HG03442 (cell line): ENCODE data around the gene CLSTN2.

Experiments used
- ATAC-seq: cut with Tn5 transposase; IDR thresholded peaks from one replicate; pipeline ENCODE4 v1.9.1; 2021; ENCODE audit warnings: mild to moderate bottlenecking, moderate library complexity; ENCODE audit not compliant: unreplicated experiment

Gene CLSTN2

DNA sequence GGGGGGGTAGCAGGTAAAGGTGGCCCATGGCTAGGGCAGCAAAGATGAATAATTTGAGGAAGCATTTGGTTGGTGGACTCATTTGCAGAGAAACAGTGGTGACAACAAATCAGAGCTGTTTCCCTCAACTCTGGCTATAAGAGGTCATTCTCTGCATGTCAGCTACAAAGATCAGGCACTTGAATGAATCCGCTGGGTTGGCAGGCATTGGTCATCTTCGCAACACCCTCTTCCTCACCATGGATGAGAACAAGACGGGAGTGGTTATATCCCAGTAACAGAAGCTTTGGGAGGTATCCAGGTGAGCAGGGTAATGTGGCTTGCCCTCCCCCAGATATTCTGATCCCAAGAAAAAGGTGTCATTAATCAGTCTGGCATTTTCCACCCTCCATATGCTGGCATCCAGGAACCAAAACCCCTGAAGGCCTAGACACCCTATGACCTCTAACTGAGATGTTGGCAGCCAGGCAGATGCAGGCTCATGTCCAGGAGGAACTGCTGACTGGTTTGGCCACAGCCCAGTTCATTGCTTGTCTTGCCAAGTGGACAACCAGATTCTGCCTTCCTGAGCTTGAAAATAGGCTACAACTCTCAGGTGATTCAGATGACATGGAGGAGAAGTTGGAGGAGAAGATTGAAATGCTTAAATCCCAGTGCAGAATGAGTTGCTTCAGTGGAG is 634.0 kb downstream of the CLSTN2 start:
- ATAC-seq, result no peak

DNA sequence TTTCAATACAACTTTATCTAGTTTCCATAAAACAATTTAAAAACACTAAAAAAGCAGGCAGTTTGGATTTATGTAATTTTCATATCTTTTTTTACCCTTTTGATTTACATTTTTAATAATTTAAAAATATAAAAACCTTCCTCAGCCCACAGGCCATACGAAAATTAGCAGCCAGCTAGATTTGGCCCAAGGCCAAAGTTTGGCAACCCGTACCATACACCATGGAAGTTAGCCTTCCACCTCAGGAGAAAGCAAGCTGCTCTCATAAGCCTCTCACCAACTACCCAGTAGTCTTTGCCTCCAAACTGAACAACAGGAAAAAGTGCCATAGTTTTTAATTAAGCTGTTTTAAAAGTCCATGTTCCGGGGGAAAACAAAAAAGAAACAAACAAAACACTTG is 635.6 kb downstream of the CLSTN2 start:
- no peak for ATAC-seq

DNA sequence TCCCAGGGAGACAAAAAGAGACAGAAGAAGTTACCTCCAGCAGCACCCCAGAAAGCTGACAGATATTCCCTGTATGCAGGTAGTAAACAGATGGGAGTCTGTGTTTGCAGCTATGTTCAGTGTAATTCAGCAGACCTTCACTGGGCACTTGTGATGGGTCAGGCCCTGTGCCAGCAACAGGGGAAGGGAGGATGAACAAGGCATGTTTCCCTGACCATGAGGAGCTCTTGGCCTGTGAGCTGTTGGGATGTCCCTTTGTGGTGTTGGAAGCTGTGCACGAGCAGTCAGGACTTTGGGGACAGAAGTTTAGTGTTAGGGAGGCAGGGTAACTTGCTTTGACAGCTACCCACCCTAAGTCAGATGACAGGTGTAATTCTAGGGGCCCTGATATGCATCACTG is 636.9 kb downstream of the CLSTN2 start:
- no peak for ATAC-seq

DNA sequence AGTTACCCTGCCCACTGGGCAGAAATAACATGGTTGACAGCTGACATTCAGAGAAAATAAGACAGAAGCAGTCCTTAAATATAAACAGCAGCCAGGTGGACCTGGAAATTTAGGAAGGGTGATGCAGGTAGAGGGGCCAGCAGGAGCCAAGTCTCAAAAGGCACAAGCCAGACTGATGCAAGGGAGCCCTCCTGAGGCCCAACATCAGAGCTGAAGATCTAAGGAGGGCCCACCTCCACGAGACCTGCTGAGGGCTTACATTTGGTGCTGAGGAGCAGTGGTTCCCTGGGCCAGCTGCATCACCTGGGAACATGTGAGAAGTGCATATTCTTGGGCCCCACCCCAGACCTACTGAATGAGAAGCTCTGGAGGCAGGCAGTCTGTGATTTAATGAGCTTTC is 637.3 kb downstream of the CLSTN2 start:
- ATAC-seq, result no peak

DNA sequence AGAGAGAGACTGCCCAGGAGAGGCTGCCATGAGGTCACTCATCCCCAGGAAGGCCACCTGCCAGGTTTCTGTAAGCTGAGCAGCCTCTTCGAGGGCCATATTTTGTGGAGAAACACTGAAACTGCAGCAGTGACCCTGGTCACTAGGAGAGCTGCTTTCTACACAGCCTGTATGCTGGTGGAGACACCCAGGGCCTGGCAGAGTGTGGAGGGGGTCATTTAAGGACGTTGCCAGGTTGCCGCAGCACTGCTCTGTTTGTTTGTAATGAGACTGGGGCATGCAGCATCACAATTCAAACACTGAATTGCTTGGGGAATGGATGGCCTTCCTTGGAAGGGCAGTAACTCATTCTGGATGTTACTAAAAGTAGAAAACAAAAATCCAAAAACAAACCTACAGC is 638.0 kb downstream of the CLSTN2 start:
- no peak for ATAC-seq

DNA sequence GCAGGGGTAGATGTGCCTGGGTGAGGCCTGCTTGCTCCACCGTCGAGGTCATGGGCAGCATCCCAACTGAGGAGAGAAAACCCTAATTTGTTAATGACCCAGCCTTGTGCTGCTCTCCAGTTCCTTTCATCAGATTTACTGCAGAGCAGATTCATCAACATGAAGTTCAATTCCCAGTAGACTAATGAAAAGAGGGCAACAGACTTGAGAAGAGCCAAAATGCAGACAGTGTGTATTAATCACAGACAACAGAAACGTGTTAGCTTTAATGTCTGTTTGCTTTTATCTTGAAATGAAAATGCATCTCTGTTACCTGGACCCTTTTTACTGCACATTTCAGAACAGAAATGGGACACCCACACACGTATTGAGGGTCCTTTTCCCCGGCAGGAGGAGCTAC is 639.4 kb downstream of the CLSTN2 start:
- no peak for ATAC-seq

DNA sequence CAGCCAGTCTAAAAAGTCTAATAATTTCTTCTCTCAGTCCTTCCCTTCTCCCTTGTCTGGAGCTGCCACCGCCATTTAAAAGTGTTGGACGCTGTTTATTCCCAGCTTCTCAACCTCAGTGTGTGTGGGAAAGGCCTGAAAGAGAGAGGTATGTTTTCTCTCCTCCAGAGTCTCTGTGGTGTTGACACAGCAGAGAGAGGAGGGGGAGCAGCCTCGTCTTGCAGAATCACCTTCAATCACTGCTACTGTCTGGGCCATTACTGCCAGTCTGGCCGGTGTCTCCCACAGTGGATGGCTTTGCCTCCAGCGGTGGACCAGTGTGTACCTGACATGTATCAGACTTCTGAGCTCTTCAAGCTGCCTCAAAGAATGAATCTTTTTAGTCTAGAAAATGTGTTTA is 641.5 kb downstream of the CLSTN2 start:
- no peak for ATAC-seq

DNA sequence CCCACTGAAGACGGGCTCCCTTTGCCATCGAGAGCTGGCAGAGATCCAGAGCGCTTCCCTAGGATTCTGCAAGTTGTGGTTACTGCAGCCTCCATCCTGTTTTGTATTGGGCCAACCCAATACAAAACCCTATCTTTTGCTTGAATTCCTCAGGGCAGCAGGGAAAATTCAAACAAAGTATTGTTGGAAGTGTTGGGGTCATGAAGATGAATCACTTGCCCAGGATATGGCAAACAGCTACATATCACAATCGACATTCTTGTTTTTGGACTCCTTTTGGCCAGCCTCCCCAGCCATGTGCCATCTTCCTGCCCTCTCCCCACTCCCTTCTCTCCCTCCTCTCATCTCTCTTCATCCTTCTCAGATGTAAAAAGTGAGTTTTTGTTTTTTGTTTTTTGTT is 642.9 kb downstream of the CLSTN2 start:
- no peak for ATAC-seq

DNA sequence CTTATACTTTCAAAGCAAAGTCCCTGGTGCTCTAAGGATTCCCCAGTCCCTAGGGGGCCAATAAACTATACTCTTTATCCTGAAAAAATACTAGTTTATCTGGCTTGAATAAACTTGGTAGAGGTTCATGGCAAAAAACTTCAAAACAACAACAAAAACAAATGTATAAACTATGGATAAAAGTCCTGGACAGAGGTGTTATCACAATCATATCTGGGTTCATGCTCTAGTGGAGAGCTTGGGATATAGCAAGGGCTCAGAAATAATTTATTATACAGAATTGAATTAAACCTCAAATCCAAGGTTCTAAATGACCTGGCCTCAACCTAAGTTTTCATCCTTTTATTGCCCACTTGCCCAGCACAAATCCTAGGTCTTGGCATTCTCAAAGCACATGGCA is 644.3 kb downstream of the CLSTN2 start:
- ATAC-seq, result no peak

DNA sequence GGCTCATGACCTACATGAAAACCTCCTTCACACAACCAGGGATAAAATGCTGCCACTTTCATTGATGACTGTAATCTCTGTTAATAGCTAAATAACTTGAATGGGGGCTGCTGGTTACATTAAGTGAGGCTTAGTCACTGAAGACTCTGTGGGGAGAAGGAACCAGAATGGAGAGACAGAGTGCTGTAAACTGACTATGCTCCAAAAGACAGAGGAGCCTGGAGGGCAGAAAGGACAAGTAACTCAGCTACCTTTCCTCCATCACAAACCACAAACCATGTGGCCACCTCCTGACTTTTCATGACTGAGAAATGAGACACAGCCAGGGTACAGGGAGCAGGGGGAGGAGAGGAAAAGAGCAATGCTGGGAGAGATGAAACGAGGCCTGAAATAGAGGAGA is 645.8 kb downstream of the CLSTN2 start:
- ATAC-seq, result no peak

DNA sequence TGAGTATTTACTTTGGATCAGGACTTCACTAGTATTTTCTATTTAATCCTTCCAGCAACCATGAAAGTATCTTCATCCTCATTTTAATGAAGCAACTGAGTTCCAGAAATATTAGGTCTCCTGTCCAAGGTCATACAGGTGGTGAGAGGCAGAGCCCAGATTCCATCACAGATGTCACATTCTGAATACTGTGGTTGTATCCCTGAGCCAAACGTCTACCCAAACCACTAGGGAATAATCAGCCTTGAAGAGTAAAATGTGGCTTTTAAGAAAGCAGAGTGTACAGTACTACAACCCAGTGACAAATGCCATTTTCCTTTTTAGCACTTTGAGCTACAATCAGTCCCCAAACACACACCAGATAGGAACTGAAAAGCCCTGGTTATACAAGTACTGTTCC is 649.6 kb downstream of the CLSTN2 start:
- no peak for ATAC-seq

DNA sequence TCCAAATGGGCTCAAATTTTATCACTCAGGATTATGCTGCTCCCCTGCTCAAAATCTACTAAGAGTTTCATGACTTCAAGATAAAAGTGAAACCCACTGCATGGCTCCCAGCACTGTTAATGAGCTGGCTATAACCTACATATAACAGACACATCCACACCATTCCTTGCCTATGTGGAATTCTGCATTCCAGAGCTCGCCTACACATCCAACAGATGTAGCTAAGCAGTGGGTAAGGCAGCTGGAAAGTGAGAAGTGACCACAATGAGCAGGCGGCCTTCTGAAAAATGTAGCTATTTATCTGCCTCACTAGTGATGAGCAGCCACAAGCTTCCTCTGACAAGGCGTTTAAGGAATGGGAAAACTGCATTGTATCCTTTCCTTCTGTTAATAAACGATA is 650.8 kb downstream of the CLSTN2 start:
- no peak for ATAC-seq

DNA sequence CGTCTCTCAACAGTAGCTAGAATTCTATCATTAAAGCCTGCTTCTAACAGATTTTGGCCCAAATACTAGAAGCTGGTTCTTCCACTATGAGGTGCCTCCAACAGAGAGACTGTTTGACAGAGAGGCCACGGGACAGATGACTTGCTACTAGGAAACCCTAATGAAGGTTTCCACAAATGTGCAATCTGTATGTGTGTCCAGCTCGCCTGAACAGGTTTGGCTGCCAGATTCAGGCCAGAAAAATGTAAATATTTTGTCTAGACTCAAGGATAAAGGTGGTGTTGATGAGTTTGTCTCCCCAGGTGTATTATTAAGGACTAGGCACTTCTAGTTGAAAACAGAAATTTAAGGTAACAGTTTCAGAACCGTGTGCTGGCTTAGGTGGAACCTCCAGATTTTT is 651.3 kb downstream of the CLSTN2 start:
- no peak for ATAC-seq

DNA sequence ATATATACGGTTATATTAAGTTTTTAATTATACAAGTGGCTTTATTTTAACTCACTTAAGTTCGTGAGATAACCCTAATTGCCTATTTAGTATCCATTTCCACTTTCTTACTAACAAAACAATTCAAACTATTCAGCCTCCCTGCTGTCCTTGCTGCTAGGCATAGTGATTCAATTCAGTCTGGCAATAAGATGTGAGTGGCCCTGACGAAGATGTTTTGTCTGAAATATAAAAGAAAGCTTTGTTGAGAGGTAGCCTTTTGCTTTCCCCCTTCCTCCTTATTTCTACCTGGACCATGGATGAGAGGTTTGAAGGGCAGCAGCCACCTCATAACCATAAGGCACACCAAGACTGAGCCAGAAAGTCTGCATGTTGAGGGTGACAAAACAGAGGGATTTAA is 653.6 kb downstream of the CLSTN2 start:
- no peak for ATAC-seq

DNA sequence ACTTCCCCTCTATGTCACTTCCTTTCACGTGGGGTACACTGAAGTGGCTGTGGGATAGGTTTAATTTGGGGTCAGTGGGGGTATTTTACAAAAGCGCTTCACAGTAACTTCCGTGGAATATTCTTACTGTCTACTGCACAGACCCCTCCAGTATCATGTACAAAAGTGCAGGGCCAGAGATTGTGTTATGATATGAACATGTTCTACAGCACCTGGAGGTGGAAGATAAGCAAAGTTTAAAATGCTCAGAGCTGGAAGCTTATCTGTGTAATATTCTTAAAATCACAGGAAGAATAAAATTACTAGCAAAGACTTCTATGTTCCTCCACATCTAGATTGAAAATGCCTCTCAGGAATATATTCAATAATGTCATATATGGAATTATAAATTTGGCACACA is 658.8 kb downstream of the CLSTN2 start:
- ATAC-seq, result no peak

DNA sequence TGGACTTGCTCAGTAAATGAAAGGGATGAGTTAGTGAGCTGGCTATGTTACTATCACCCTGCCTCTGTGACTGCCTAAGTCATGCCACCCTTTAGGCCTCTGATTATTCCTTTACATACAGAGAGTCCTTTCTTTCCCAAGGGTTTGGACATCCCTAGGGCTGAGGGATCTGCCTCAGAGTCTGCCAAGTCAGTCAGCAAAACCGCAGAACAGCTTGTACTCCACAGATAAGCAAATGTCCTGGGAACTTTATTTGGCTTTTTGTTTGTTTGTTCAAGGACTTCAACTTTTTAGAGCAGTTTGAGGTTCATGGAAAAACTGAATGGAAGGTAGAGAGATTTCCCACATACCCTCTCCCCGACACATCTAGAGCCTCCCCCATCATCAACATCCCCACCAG is 660.3 kb downstream of the CLSTN2 start:
- no peak for ATAC-seq

DNA sequence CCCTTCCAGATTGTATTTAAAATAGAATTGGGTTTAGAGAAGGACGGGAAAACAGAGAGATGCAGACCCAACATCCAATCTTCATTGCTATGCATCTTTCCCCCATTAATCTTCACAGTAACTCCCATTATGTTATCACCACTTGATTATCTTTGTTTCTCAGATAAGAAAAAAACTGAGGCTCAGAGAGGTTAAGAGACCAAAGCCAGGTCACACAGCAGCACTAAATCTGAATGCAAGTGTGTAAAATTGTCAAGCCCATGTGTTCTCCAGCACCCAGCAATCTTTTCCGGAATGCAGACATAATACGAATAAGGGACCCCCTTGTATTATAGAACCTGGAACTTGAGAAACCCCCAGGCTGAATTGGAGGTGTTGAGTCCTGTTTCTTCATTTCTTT is 662.4 kb downstream of the CLSTN2 start:
- no peak for ATAC-seq

DNA sequence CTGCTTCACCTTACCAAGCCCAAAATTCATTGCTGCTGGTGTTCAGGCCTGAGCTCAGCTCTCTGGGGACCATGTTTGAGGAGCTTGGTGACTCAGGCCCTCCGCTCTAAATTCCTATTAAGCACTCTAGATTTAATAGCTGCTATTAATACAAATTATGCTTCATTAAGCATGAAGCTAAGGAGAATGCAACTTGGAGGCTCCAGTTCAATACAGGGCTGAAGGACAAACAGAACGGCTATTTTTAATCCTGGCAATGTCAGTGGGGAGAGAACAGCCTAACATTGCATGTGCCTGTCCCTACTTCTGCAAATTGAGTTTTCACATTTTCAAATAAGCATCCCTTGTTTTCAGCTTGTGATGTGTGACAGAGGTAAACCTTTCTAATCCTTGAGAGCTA is 662.8 kb downstream of the CLSTN2 start:
- ATAC-seq, result no peak

DNA sequence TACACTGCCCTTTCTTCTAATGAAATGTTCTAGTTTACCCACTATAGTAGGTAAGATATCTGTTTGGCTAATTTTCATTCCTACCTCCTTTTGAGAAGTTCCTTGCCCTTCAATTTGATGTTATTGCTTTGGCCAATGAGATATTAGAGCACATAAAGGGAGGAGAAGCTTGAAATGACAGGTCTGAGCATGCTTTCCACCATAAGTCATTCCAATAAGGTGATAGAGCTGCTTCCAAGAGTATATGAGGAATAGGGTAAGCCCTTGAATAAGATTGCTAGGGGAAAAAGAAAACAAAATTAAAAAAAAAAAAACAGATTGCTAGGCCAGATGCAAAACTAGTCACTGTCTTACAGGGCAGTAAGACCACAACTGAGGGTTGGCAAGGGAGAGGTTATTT is 664.0 kb downstream of the CLSTN2 start:
- ATAC-seq, result no peak

DNA sequence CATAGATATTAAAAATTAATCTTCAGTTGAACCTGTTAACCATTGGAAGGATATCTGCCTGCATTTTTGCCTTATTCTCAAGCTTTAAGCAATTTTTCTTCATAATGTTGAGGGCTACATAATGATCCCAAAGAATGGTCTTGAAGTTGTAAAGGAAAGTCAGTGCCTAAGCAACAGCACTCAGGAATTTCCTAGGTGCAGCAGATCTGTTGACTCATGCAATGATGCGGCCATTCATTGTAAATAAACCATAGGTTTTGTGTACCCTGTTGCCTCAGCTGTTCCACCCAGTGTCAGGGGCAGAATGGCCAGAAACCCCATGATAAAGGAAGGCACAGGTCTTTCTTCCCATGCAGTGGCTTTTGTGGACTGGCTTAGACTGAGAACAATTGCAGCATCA is 664.5 kb downstream of the CLSTN2 start:
- ATAC-seq, result no peak

DNA sequence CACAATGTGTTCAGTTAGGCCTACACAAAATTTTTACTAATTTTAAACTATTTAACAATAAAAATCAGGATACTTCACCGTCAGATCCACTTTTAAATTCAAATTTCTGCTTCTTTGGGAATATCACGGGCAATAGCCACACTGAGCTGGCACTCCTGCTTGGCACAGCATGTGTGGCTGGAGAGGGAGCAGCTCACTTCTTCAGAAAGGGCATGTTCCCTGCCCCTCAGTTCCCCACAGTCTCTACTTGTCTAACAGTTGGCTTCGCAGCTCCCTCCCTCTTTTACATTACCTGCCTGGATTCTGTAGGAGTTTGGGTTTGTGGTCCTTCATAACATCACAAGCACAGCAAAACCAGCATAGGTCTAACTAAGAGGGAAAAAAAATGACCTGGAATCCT is 666.9 kb downstream of the CLSTN2 start:
- no peak for ATAC-seq

DNA sequence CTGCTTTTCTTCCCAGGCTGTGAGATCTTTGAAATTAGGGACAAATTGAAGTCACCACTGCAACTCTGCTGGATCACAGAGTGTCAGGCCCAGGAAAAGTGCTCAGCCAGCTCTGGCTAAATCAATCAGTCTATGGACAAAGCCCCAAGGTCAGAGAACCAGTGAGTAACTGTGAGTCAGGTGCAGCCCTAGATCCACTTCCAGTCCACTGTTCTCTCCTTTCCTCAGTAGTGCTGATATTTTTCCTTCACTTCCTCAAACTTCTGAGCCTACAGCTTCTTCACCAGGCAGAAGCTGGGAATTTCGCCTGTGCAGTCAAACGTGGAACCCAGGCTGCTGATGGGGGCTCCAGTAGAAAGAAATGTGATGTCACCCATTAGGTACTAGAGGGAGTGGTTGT is 667.8 kb downstream of the CLSTN2 start:
- ATAC-seq, result no peak

DNA sequence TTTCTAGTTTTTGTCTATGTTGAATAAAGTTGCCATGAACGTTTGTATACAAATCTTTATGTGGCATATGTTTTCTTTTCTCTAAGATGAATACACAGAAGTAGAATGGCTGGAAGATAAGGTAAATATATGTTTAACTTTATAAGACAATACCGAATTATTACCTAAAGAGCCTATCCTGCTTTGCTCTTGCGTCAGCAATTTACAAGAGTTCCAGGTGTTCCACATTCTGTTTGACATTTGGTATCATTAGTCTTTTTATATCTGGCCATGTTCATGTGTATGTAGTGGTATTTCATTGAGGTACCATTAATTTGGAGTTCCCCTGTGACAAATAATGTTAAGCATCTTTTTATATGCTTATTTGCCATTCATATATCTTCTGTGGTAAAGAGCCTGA is 668.8 kb downstream of the CLSTN2 start:
- ATAC-seq, result no peak

DNA sequence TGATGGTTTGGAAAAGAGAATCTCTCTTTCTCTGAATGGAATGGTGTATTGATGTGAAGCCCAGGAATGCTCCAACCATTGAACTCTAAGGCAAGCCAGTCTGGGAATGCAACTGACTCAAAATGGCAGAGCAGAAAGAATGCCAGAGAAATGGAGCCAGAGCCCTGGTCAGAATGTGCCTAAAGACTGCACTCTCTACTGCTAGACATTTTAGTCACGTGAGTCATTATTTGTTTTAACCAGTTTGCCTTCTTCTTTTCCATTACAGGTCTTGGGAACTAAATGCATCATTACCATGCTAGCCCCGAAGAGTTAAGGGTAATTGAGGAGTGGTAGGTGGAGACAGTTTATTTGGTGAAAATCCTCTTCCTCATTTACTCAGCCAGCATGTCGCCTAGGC is 675.6 kb downstream of the CLSTN2 start:
- ATAC-seq, result no peak
